ENCODE measurements around the gene PRIMA1. TPM values are rescaled to one million over a fixed set of nuclear protein-coding genes. Genes with fewer than 3 reads are reported as not detected.

Gene PRIMA1
- total RNA-seq, 1 donor from 2014 or later, result 0.08 TPM

DNA sequence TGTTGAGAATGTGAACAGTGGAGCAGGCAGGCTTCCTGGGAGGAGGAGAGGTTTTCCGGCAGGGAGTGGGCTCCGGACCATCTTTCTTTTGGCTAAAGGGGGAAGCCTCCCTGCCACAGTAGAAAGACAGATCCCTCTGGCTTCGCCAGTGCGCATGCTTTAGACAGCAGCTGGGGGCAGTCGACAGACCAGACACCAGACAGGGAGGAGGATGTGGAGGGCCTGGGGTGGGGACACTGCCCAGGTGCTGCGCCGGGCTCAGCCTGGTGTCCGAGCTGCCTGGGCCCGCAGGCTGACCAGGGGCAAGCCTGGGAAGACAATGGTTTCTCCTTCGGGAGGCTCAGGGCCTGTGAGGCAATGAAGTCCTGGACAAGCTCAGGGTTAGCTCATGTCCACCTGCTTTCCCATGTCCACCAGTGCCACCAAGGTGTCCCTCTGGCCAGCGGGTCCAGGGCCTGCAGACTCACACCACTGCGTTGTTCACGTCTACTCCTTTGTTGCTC lies 67.3 kb downstream of the PRIMA1 start:
- Mint-ChIP-seq H3K4me3 (ENCODE audit: unreplicated experiment) (no peak overlapping the region), H3K27me3 (ENCODE audit: unreplicated experiment) (peaks cover 22% of the 10 kb centered on the region)

DNA sequence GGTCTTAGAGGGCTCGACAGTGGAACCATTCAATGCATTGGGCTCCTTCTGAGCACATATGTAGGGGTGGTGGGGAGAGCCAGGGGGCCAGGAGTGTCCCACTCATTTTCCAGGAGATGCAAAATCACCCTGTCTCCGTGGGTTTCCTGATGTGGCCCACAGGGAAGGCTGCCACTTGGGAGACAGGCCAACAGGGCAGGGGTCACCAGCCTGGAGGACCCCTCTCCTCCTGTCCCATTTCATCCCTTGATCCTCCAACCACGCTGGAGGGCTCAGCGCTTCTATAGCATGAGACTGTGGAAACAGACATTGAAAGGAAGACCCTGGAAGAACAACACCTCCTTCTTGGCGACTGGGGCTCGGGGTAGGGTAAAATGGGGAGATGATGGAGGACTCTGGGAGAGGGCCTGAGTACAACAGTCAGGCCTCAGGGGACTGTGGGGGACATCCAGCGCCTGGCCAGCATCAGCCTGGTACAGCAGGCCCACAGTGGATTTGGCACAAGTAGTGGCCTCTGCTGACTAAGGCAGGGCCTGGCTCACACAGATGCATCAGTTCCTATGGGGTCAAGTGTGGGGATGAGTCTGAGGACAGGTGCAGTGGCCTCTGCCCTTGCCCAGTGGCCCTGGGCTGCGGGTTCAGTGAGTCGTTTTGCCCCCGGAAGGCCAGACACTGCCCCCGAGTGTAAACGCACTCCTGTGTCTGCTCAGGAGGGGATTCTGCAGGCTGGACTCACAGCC lies 68.0 kb downstream of the PRIMA1 start:
- no peaks in the 10 kb centered on the region for H3K4me1 Mint-ChIP-seq (ENCODE audit: unreplicated experiment)
- no peak overlapping the region for H3K4me3 Mint-ChIP-seq (ENCODE audit: unreplicated experiment)
- H3K27ac Mint-ChIP-seq (ENCODE audit: unreplicated experiment), result no peak overlapping the region
- DNase-seq (ENCODE audit: low spot score), result no peak
- peaks cover 22% of the 10 kb centered on the region for H3K27me3 Mint-ChIP-seq (ENCODE audit: unreplicated experiment)
- TF ChIP-seq, protein P1, sequence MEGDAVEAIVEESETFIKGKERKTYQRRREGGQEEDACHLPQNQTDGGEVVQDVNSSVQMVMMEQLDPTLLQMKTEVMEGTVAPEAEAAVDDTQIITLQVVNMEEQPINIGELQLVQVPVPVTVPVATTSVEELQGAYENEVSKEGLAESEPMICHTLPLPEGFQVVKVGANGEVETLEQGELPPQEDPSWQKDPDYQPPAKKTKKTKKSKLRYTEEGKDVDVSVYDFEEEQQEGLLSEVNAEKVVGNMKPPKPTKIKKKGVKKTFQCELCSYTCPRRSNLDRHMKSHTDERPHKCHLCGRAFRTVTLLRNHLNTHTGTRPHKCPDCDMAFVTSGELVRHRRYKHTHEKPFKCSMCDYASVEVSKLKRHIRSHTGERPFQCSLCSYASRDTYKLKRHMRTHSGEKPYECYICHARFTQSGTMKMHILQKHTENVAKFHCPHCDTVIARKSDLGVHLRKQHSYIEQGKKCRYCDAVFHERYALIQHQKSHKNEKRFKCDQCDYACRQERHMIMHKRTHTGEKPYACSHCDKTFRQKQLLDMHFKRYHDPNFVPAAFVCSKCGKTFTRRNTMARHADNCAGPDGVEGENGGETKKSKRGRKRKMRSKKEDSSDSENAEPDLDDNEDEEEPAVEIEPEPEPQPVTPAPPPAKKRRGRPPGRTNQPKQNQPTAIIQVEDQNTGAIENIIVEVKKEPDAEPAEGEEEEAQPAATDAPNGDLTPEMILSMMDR (IDR thresholded peaks at IDR 0.05; ENCODE audit: unreplicated experiment), result no peak
- no peaks in the 10 kb centered on the region for H3K36me3 Mint-ChIP-seq (ENCODE audit: low read depth, unreplicated experiment)
- no peaks in the 10 kb centered on the region for H3K9me3 Mint-ChIP-seq (ENCODE audit: unreplicated experiment)

More for the DNA sequence above, 67.3 kb downstream of the PRIMA1 start:
- TF ChIP-seq, protein P1 (IDR thresholded peaks at IDR 0.05; ENCODE audit: unreplicated experiment), result no peak
- Mint-ChIP-seq H3K27ac (ENCODE audit: unreplicated experiment) (no peak overlapping the region), H3K9me3 (ENCODE audit: unreplicated experiment) (no peaks in the 10 kb centered on the region), H3K36me3 (ENCODE audit: low read depth, unreplicated experiment) (no peaks in the 10 kb centered on the region), H3K4me1 (ENCODE audit: unreplicated experiment) (no peaks in the 10 kb centered on the region)
- DNase-seq (ENCODE audit: low spot score), result no peak

DNA sequence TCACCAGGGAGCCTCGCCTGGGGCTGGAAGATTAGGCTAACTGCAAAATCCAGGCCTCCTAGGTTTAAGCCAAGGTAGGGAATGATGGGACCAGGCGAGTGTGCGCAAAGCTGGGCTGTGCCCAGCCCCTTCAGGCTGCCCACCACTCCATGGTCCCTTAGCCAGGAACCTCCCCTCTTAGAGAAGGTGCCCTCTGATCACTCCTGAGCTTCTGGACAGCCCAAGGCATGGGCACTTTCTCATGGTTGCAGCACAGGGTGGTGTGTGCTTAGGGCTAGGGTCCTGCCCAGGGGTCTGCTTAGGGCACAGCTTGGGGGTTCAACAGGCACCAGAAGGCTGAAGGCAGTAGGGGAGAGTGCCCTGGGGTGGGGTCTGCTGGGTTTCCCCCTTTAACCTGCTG lies 69.0 kb downstream of the PRIMA1 start:
- TF ChIP-seq, protein P1 (IDR thresholded peaks at IDR 0.05; ENCODE audit: unreplicated experiment), result no peak
- H3K27ac Mint-ChIP-seq (ENCODE audit: unreplicated experiment), result no peak overlapping the region
- no peak for DNase-seq (ENCODE audit: low spot score)
- H3K36me3 Mint-ChIP-seq (ENCODE audit: low read depth, unreplicated experiment), result no peaks in the 10 kb centered on the region
- H3K27me3 Mint-ChIP-seq (ENCODE audit: unreplicated experiment), result peaks cover 18% of the 10 kb centered on the region
- H3K9me3 Mint-ChIP-seq (ENCODE audit: unreplicated experiment), result no peaks in the 10 kb centered on the region
- H3K4me3 Mint-ChIP-seq (ENCODE audit: unreplicated experiment), result no peak overlapping the region
- H3K4me1 Mint-ChIP-seq (ENCODE audit: unreplicated experiment), result no peaks in the 10 kb centered on the region

DNA sequence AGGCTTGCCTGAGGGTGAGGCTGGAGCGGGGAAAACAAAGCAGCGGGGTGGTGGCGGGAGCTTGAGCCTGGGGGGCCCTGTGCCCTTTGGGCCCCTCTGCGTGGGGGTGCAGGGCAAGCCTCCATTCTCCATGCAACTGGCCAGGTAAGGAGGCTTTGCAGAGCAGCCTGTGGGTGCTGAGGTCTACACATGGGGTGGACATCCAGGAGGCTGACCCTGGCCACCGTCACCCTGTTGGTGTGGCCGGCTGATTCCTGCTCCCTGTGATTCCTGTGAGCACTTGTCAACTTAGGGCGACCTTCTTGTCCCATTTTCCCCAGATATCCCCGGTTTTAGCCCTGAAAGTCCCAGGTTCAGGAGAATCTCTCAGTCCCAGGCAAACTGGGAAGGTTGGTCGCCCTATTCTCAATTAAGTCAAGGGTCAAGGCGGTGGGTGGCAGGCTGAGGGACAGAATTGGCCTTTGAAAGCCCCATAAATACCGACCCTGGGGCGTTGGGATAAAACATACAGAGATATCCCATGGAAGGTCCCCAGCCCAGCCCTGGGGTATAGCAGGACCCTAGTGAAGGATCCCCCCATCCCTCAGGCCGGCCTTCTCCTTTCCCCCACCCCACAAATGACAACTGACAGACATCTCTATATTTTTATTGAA lies 70.5 kb downstream of the PRIMA1 start:
- TF ChIP-seq, protein P1 (IDR thresholded peaks at IDR 0.05; ENCODE audit: unreplicated experiment), result no peak
- no peak for DNase-seq (ENCODE audit: low spot score)
- H3K27ac Mint-ChIP-seq (ENCODE audit: unreplicated experiment), result no peak overlapping the region
- no peak overlapping the region for H3K4me3 Mint-ChIP-seq (ENCODE audit: unreplicated experiment)
- peaks cover 13% of the 10 kb centered on the region for H3K27me3 Mint-ChIP-seq (ENCODE audit: unreplicated experiment)
- H3K36me3 Mint-ChIP-seq (ENCODE audit: low read depth, unreplicated experiment), result no peaks in the 10 kb centered on the region
- H3K4me1 Mint-ChIP-seq (ENCODE audit: unreplicated experiment), result no peaks in the 10 kb centered on the region
- H3K9me3 Mint-ChIP-seq (ENCODE audit: unreplicated experiment), result no peaks in the 10 kb centered on the region
